ENCODE measurements around the gene OR2C3.
A peak's percentile ranks its signal among the peaks of the same experiment; 100 is the strongest.
"Not testable (repeated sequence)": the region's sequence is repeated elsewhere in the genome, so short reads cannot be mapped to it uniquely, and the experiment has no call there.

The OR2C3 gene

GRCh38 chr1:247491328-247491727 lies 44.9 kb downstream of the OR2C3 start:
- Histone ChIP-seq H3K9ac (ENCODE audit: low read length) (no peak overlapping the region), H3K27me3 (ENCODE audit: insufficient read depth, low read length) (no peaks in the 10 kb centered on the region), H3K4me2 (ENCODE audit: low read length) (no peak overlapping the region), H4K20me1 (ENCODE audit: insufficient read depth, low read length) (no peaks in the 10 kb centered on the region; the same call in 1 of the 2 replicates), H3K4me1 (ENCODE audit: insufficient read depth, low read length, severe bottlenecking) (no peaks in the 10 kb centered on the region), H3K9me3 (ENCODE audit: low read length) (no peaks in the 10 kb centered on the region), H3K4me3 (ENCODE audit: low read depth, low read length, poor library complexity, severe bottlenecking) (no peak overlapping the region), H2AFZ (ENCODE audit: low read length) (no peak overlapping the region), H3K9me2 (ENCODE audit: low read depth, low read length) (no peaks in the 10 kb centered on the region), H3K27ac (ENCODE audit: low read depth, low read length, poor library complexity, severe bottlenecking) (no peak overlapping the region), H3K79me2 (ENCODE audit: insufficient read depth, low read length) (no peaks in the 10 kb centered on the region), H3K36me3 (ENCODE audit: insufficient read depth, low read length) (no peaks in the 10 kb centered on the region), H3F3A (ENCODE audit: insufficient read depth, low read length) (no peaks in the 10 kb centered on the region)
- TF ChIP-seq EZH2 (IDR thresholded peaks at IDR 0.05; ENCODE audit: borderline replicate concordance, low read length), result no peak
- no peak for TF ChIP-seq CTCF (IDR thresholded peaks at IDR 0.05; ENCODE audit: low read length)

- no peak overlapping the region for H3K4me2 ChIP-seq (ENCODE audit: low read length)
- no peaks in the 10 kb centered on the region for H3K79me2 ChIP-seq (ENCODE audit: insufficient read depth, low read length)
- H3K4me1 ChIP-seq (ENCODE audit: insufficient read depth, low read length, severe bottlenecking), result no peaks in the 10 kb centered on the region
- no peak overlapping the region for H3K9ac ChIP-seq (ENCODE audit: low read length)
- no peak overlapping the region for H3K27ac ChIP-seq (ENCODE audit: low read depth, low read length, poor library complexity, severe bottlenecking)
- no peaks in the 10 kb centered on the region; the same call in 1 of the 2 replicates for H4K20me1 ChIP-seq (ENCODE audit: insufficient read depth, low read length)
- no peaks in the 10 kb centered on the region for H3K27me3 ChIP-seq (ENCODE audit: insufficient read depth, low read length)
- H3K9me3 ChIP-seq (ENCODE audit: low read length), result no peaks in the 10 kb centered on the region
- TF ChIP-seq EZH2 (IDR thresholded peaks at IDR 0.05; ENCODE audit: borderline replicate concordance, low read length) (no peak), CTCF (IDR thresholded peaks at IDR 0.05; ENCODE audit: low read length) (peak; percentile 46; the same call in 1 of the 2 replicates)
- H3K36me3 ChIP-seq (ENCODE audit: insufficient read depth, low read length), result no peaks in the 10 kb centered on the region
- H3K9me2 ChIP-seq (ENCODE audit: low read depth, low read length), result no peaks in the 10 kb centered on the region
- H3K4me3 ChIP-seq (ENCODE audit: low read depth, low read length, poor library complexity, severe bottlenecking), result no peak overlapping the region
- no peak overlapping the region for H2AFZ ChIP-seq (ENCODE audit: low read length)
- no peaks in the 10 kb centered on the region for H3F3A ChIP-seq (ENCODE audit: insufficient read depth, low read length)
Measured at GRCh38 chr1:247487057-247487456, 49.2 kb downstream of the OR2C3 start.

- H3F3A ChIP-seq (ENCODE audit: insufficient read depth, low read length), result no peaks in the 10 kb centered on the region
- H3K4me3 ChIP-seq (ENCODE audit: low read depth, low read length, poor library complexity, severe bottlenecking), result no peak overlapping the region
- no peak overlapping the region for H3K27ac ChIP-seq (ENCODE audit: low read depth, low read length, poor library complexity, severe bottlenecking)
- no peaks in the 10 kb centered on the region for H3K9me2 ChIP-seq (ENCODE audit: low read depth, low read length)
- H3K4me2 ChIP-seq (ENCODE audit: low read length), result no peak overlapping the region
- no peak overlapping the region for H2AFZ ChIP-seq (ENCODE audit: low read length)
- no peaks in the 10 kb centered on the region; the same call in 1 of the 2 replicates for H4K20me1 ChIP-seq (ENCODE audit: insufficient read depth, low read length)
- H3K9me3 ChIP-seq (ENCODE audit: low read length), result no peaks in the 10 kb centered on the region
- no peak overlapping the region for H3K9ac ChIP-seq (ENCODE audit: low read length)
- H3K27me3 ChIP-seq (ENCODE audit: insufficient read depth, low read length), result no peaks in the 10 kb centered on the region
- no peak for TF ChIP-seq CTCF (IDR thresholded peaks at IDR 0.05; ENCODE audit: low read length)
- TF ChIP-seq EZH2 (IDR thresholded peaks at IDR 0.05; ENCODE audit: borderline replicate concordance, low read length), result no peak
- no peaks in the 10 kb centered on the region for H3K79me2 ChIP-seq (ENCODE audit: insufficient read depth, low read length)
- no peaks in the 10 kb centered on the region for H3K36me3 ChIP-seq (ENCODE audit: insufficient read depth, low read length)
- H3K4me1 ChIP-seq (ENCODE audit: insufficient read depth, low read length, severe bottlenecking), result no peaks in the 10 kb centered on the region
Measured at GRCh38 chr1:247482747-247483146, 53.5 kb downstream of the OR2C3 start.

- H4K20me1 ChIP-seq (ENCODE audit: insufficient read depth, low read length); H3K27ac ChIP-seq (ENCODE audit: low read depth, low read length, poor library complexity, severe bottlenecking); H3K4me2 ChIP-seq (ENCODE audit: low read length); H3K27me3 ChIP-seq (ENCODE audit: insufficient read depth, low read length); H3K36me3 ChIP-seq (ENCODE audit: insufficient read depth, low read length); H3K4me1 ChIP-seq (ENCODE audit: insufficient read depth, low read length, severe bottlenecking); H3K4me3 ChIP-seq (ENCODE audit: low read depth, low read length, poor library complexity, severe bottlenecking); H3K9me3 ChIP-seq (ENCODE audit: low read length); H2AFZ ChIP-seq (ENCODE audit: low read length); H3K79me2 ChIP-seq (ENCODE audit: insufficient read depth, low read length); H3F3A ChIP-seq (ENCODE audit: insufficient read depth, low read length); H3K9me2 ChIP-seq (ENCODE audit: low read depth, low read length); H3K9ac ChIP-seq (ENCODE audit: low read length): not testable (repeated sequence)
Measured at GRCh38 chr1:247476328-247477058, 59.7 kb downstream of the OR2C3 start.
